Progenitor cell of endocrine pancreas (in vitro differentiated cells): ENCODE results near the gene TNFAIP6. TPM values are rescaled to one million over a fixed set of nuclear protein-coding genes. Genes with fewer than 3 reads are reported as not detected.

Experiments used
- DNase-seq: peaks from one replicate; pipeline ENCODE4 v3.0.0; 2021; ENCODE audit warnings: low spot score; ENCODE audit not compliant: unreplicated experiment
- H3K27ac Mint-ChIP-seq: 2 replicates; pipeline ENCODE4 v1.8.0; 2021; ENCODE audit warnings: mild to moderate bottlenecking, moderate library complexity, mixed read lengths
- H3K27me3 Mint-ChIP-seq: 2 replicates; pipeline ENCODE4 v1.8.0; 2021; ENCODE audit warnings: mixed read lengths
- H3K36me3 Mint-ChIP-seq: 2 replicates; pipeline ENCODE4 v1.8.0; 2022; ENCODE audit warnings: mixed read lengths; ENCODE audit not compliant: insufficient read depth
- H3K4me1 Mint-ChIP-seq: 2 replicates; pipeline ENCODE4 v1.8.0; 2021; ENCODE audit warnings: low read depth, mixed read lengths
- H3K4me3 Mint-ChIP-seq: 2 replicates; pipeline ENCODE4 v1.8.0; 2021; ENCODE audit warnings: low read depth, mild to moderate bottlenecking, moderate library complexity, mixed read lengths
- H3K9me3 Mint-ChIP-seq: 2 replicates; pipeline ENCODE4 v1.8.0; 2021; ENCODE audit warnings: low read depth, mixed read lengths
- total RNA-seq: library from RNA; stranded (reverse); gene quantifications from 2 replicates; pipeline ENCODE4 v1.2.1, GENCODE V29; 2021
- TF ChIP-seq, protein P1 (sequence below): fragments of 200-600 bp; sonication (generic); IDR thresholded peaks from one replicate; pipeline ENCODE4 v1.5.0; 2021; ENCODE audit warnings: antibody characterized with exemption, mild to moderate bottlenecking; ENCODE audit not compliant: unreplicated experiment

The TNFAIP6 gene
- total RNA-seq, 1 donor from 2014 or later: not detected

DNA sequence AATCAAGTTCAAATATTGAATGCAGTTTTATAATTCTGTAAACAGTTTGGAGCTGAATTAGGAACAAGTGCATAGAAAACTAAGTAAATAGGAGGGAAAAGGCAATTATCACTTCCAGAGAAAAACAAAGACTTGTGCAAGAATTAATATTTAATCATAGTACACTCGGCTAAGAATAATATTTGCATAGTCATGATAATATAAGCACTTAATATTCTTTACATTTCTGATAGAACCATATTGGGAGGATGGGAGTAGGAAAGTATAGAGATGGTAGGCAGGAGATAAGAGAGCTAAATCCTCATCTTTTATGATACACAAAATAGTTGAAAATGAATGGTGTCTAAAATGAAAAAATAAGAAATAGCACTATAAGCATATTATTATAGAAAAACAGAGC is 27.4 kb upstream of the TNFAIP6 start:
- no peak for DNase-seq
- peaks cover 5% of the 10 kb centered on the region for H3K4me1 Mint-ChIP-seq
- H3K4me3 Mint-ChIP-seq: no peak overlapping the region
- H3K9me3 Mint-ChIP-seq: peaks cover 7% of the 10 kb centered on the region
- no peaks in the 10 kb centered on the region for H3K27me3 Mint-ChIP-seq
- TF ChIP-seq, protein P1, sequence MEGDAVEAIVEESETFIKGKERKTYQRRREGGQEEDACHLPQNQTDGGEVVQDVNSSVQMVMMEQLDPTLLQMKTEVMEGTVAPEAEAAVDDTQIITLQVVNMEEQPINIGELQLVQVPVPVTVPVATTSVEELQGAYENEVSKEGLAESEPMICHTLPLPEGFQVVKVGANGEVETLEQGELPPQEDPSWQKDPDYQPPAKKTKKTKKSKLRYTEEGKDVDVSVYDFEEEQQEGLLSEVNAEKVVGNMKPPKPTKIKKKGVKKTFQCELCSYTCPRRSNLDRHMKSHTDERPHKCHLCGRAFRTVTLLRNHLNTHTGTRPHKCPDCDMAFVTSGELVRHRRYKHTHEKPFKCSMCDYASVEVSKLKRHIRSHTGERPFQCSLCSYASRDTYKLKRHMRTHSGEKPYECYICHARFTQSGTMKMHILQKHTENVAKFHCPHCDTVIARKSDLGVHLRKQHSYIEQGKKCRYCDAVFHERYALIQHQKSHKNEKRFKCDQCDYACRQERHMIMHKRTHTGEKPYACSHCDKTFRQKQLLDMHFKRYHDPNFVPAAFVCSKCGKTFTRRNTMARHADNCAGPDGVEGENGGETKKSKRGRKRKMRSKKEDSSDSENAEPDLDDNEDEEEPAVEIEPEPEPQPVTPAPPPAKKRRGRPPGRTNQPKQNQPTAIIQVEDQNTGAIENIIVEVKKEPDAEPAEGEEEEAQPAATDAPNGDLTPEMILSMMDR: no peak
- H3K36me3 Mint-ChIP-seq: no peaks in the 10 kb centered on the region
- no peak overlapping the region for H3K27ac Mint-ChIP-seq

DNA sequence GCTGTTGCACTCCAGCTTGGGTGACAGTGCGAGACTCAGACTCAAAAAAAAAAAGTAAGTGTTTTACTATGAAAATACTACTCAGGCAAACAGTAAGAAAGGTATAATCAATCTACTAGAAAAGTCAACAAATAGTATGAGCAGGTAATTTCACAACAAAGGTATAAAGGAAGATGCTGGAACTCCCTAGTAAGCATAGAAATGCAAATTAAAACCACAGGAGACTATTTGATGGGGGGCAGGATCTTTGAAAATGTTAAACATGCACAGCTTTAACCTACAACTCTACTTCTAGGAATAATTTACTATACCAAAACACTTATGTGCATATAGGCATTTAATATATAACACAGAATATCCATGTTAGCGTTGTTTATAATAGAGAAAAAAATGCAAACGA is 24.3 kb upstream of the TNFAIP6 start:
- TF ChIP-seq, protein P1: no peak
- Mint-ChIP-seq H3K4me3 (no peak overlapping the region), H3K36me3 (no peaks in the 10 kb centered on the region), H3K4me1 (peaks cover 5% of the 10 kb centered on the region), H3K27ac (no peak overlapping the region), H3K9me3 (peaks cover 7% of the 10 kb centered on the region), H3K27me3 (no peaks in the 10 kb centered on the region)
- DNase-seq: no peak

DNA sequence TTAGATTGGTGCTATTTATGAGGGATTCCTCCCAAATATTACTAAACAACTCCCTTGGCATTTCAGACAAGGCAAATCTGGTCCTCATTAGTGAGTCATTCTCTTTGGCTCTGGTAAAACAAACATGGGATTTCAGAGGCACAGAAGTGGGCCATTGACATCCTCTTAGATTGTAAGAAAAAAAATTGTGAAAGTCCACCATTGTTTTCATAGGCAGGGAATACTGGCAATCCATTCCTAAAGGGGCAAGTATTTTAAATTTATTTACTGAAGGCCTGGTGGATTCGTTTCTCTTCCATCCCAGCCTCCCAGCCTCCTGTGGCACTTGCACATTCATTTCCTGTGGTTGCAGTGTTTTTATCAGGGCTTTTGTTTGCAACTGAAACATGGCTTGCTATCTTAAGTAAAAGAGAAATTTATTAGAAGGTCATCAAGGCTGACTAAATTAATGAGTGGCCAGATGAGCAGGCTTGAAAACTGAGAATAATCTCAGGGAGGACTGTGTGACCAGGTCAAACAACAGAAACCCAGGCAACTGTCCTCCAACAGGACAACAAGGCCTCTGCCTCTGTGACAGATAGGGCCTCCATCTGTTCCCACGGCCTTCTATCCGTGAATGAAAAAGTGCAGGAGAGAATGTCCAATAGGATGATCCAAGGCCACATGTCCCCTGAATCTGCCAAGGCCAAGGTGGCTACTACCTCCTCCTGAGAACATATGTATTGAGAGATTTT is 23.1 kb upstream of the TNFAIP6 start:
- Mint-ChIP-seq H3K36me3 (no peaks in the 10 kb centered on the region), H3K4me3 (no peak overlapping the region), H3K9me3 (peaks cover 7% of the 10 kb centered on the region), H3K27me3 (peaks cover 3% of the 10 kb centered on the region), H3K27ac (no peak overlapping the region), H3K4me1 (peaks cover 5% of the 10 kb centered on the region)
- TF ChIP-seq, protein P1: no peak
- DNase-seq: no peak

DNA sequence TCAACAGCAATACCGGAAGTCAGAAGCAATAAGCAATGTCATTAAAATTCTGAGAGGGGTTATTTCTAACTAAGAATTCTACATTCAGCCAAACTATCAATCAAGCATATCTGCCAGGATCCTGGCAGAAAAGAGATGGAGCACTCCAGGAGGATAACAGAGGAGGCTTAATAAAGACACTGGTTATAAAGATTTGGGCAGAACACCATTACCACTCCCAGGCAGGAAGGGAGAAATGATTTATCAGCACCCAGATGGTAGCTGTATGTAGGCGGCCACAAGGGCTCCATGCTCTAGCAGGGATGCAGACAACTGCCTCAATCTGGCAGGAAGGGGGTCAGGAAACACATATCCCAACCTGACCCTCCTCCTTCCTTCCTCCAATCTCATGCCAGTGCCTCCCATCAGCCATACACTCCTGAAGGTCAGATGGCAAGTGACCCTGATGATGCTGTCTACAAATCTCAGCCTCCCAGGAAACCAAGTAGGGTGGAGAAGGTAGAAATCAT is 20.5 kb upstream of the TNFAIP6 start:
- H3K4me3 Mint-ChIP-seq: no peak overlapping the region
- H3K36me3 Mint-ChIP-seq: no peaks in the 10 kb centered on the region
- peaks cover 11% of the 10 kb centered on the region for H3K9me3 Mint-ChIP-seq
- H3K27ac Mint-ChIP-seq: no peak overlapping the region
- H3K4me1 Mint-ChIP-seq: peaks cover 5% of the 10 kb centered on the region
- H3K27me3 Mint-ChIP-seq: peaks cover 4% of the 10 kb centered on the region
- TF ChIP-seq, protein P1: no peak
- DNase-seq: no peak

DNA sequence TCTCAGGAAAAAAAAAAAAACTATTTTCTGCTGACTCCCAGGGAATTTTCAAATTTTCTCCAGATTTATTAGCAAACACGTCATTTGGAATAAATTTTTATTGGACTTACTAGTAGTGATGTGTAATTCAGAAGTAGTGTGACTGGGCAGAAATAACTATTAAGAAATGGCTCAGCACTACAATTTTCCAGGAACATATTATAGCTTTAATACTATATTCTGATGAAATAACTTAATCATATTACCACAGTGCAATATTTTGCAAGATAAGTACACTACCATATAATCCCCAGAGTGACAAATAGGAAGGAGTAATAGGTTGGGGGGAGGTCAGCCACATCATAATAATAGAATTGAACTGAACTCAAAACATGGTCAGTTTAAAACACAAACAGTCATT is 19.7 kb upstream of the TNFAIP6 start:
- H3K27me3 Mint-ChIP-seq: peaks cover 4% of the 10 kb centered on the region
- H3K27ac Mint-ChIP-seq: no peak overlapping the region
- no peak overlapping the region for H3K4me3 Mint-ChIP-seq
- H3K4me1 Mint-ChIP-seq: peaks cover 5% of the 10 kb centered on the region
- no peak for DNase-seq
- H3K36me3 Mint-ChIP-seq: no peaks in the 10 kb centered on the region
- TF ChIP-seq, protein P1: no peak
- peaks cover 11% of the 10 kb centered on the region for H3K9me3 Mint-ChIP-seq
